Pancreas (tissue), 10 donors: ENCODE data around the gene TNFSF9. TPM values are rescaled to one million over a fixed set of nuclear protein-coding genes. Genes with fewer than 3 reads are reported as not detected.
A peak's percentile ranks its signal among the peaks of the same experiment; 100 is the strongest.

Experiments used
- ATAC-seq, 4 donors: fragments of 200-7000 bp; cut with Tn5 transposase; one replicate each; pipeline versions ENCODE4 v1.8.0 to v1.9.1; 2020; ENCODE audit warnings: mild to moderate bottlenecking in 4 of 4, moderate library complexity in 4 of 4
- DNase-seq, 6 donors: peaks; one replicate each; pipeline ENCODE4 v3.0.0-alpha.2; 2020
- FAIRE-seq: peaks from 2 replicates; lab custom pipeline; 2012; peaks lifted over from hg19 to GRCh38; lab: Jason Lieb, UNC
- H3K27ac ChIP-seq, 4 donors: fragments of 200-600 bp; sonication (generic); 1 replicate in 3 of 4; 2 replicates in 1 of 4; pipeline versions ENCODE4 v1.5.0 to v1.8.0; 2020
- H3K27me3 ChIP-seq, 4 donors: fragments of 200-600 bp; one replicate each; pipeline ENCODE4 v1.8.0; 2021
- H3K36me3 ChIP-seq, 3 donors: fragments of 200-600 bp; sonication (generic) in 1 of 3; one replicate each; pipeline versions ENCODE4 v1.5.0 to v1.8.0; 2020 to 2021
- H3K4me1 ChIP-seq, 3 donors: fragments of 200-600 bp; one replicate each; pipeline ENCODE4 v1.8.0; 2021
- H3K4me3 ChIP-seq, 4 donors: fragments of 200-600 bp; sonication (generic) in 2 of 4; one replicate each; pipeline versions ENCODE4 v1.5.0 to v1.8.0; 2020 to 2021
- H3K9me3 ChIP-seq, 4 donors: fragments of 200-600 bp; one replicate each; pipeline ENCODE4 v1.8.0; 2021
- CTCF ChIP-seq, 4 donors: fragments of 200-600 bp; sonication (generic) in 3 of 4; IDR thresholded peaks; one replicate each; pipeline versions ENCODE4 v1.5.0 to v1.8.0; 2021; ENCODE audit warnings: antibody characterized with exemption in 4 of 4
- WGBS, 2 donors: extraction: QIAGEN DNeasy Blood & Tissue Kit; methylation state at CpG; one replicate each; pipeline ENCODE4 v1.1.7; 2013; 5-methylcytosine and 5-hydroxymethylcytosine counted together
- intact Hi-C, 3 donors: fragments of 100-400 bp; cut with DNase I; formaldehyde crosslinking; loops; one replicate each; pipeline versions ENCODE4 v1.11.1 to v1.14.2; 2022
- polyA plus RNA-seq, 2 donors: library from polyadenylated mRNA; stranded (reverse); fragments of 200-250 nt; gene quantifications; one replicate each; pipeline ENCODE4 v1.2.3, GENCODE V29; 2013
- total RNA-seq, 6 donors: library from RNA; stranded (reverse); fragmentation: NEBNext Ultra II Directional in 4 of 6; extraction: Animal tissue kit (Norgen Biotek cat#: 25700) in 4 of 6; gene quantifications; one replicate each; pipeline versions ENCODE4 v1.2.1 to v1.2.4, GENCODE V29; 2021 to 2023
- donor health status: healthy with polysubstance abuse.
- donor health status: DM: no; HTN: no; CAD: no; lungs with moderate emphysema.
- donor health status: DM: no; HTN: no; CAD: no.
- donor health status: control.
- donor health status: control.
- donor health status: Bipolar disorder and iron deficiency.
- donor health status: DM: yes; HTN: yes; CAD: no.
- donor health status: DM: no; HTN: no; CAD: no.
- donor health status: DM: no; HTN: no; CAD: no.
- donor health status: DM: yes; HTN: yes; CAD: no.

TNFSF9 gene
- total and polyA plus RNA-seq, 8 donors, result 0.12 to 1.1 (median 0.20) TPM; not detected in 4

- H3K4me1 ChIP-seq, result peaks cover 0 to 5% (median 0%) of the 10 kb centered on the region in 3 donors
- FAIRE-seq (no peak), DNase-seq (no peak), ATAC-seq (peak in 2 of 4 donors; percentile 22 to 34)
- H3K9me3 ChIP-seq, result no peaks in the 10 kb centered on the region
- H3K27ac ChIP-seq, result no peak overlapping the region
- intact Hi-C loops, result no loop called here
- H3K4me3 ChIP-seq, result no peak overlapping the region
- no peak for TF ChIP-seq CTCF (IDR thresholded peaks at IDR 0.05)
- no peaks in the 10 kb centered on the region for H3K36me3 ChIP-seq
- no peaks in the 10 kb centered on the region for H3K27me3 ChIP-seq
- 53 to 54% methylated on average over 9 of the region's 9 CpGs for WGBS, 2 donors
These were observed 2.2 kb upstream of the TNFSF9 start for GRCh38 chr19:6528544-6529121.

- 42 to 47% methylated on average over 2 of the region's 2 CpGs for WGBS, 2 donors
- H3K4me1 ChIP-seq, result peaks cover 0 to 5% (median 0%) of the 10 kb centered on the region in 3 donors
- no peaks in the 10 kb centered on the region for H3K27me3 ChIP-seq
- intact Hi-C loops, result no loop called here
- H3K9me3 ChIP-seq, result no peaks in the 10 kb centered on the region
- H3K27ac ChIP-seq, result no peak overlapping the region
- H3K4me3 ChIP-seq, result no peak overlapping the region
- no peak for FAIRE-seq
- no peaks in the 10 kb centered on the region for H3K36me3 ChIP-seq
- ATAC-seq, result no peak
- no peak for DNase-seq
- no peak for TF ChIP-seq CTCF (IDR thresholded peaks at IDR 0.05)
These were observed 1.5 kb upstream of the TNFSF9 start for GRCh38 chr19:6529351-6529750.

GRCh38 chr19:6529937-6530385 is 865 bp upstream of the TNFSF9 start:
- no peak for DNase-seq
- FAIRE-seq, result no peak
- Histone ChIP-seq H3K9me3 (no peaks in the 10 kb centered on the region), H3K4me1 (peaks cover 0 to 5% (median 0%) of the 10 kb centered on the region in 3 donors), H3K36me3 (no peaks in the 10 kb centered on the region), H3K27ac (no peak overlapping the region), H3K27me3 (no peaks in the 10 kb centered on the region), H3K4me3 (peak overlapping the region in 2 of 4 donors; percentile 26 to 60)
- TF ChIP-seq CTCF (IDR thresholded peaks at IDR 0.05), result no peak
- no peak for ATAC-seq
- intact Hi-C loops, result no loop called here
- 53 to 73% methylated on average over 2 of the region's 2 CpGs for WGBS, 2 donors

GRCh38 chr19:6531163-6531955 is 533 bp downstream of the TNFSF9 start:
- no peaks in the 10 kb centered on the region for H3K9me3 ChIP-seq
- FAIRE-seq (no peak), ATAC-seq (no peak), DNase-seq (peak in 1 of 6 donors; percentile 60)
- H3K4me1 ChIP-seq, result peaks cover 0 to 5% (median 0%) of the 10 kb centered on the region in 3 donors
- no peaks in the 10 kb centered on the region for H3K27me3 ChIP-seq
- H3K4me3 ChIP-seq, result peak overlapping the region; percentile 26 to 60 (median 51)
- H3K36me3 ChIP-seq, result no peaks in the 10 kb centered on the region
- H3K27ac ChIP-seq, result no peak overlapping the region
- WGBS, 2 donors, result 7 to 13% methylated on average over 45 to 57 of the region's 57 CpGs
- TF ChIP-seq CTCF (IDR thresholded peaks at IDR 0.05), result no peak
- intact Hi-C loops, result no loop called here

- no peak overlapping the region for H3K27ac ChIP-seq
- no peak for TF ChIP-seq CTCF (IDR thresholded peaks at IDR 0.05)
These were observed 1.1 kb downstream of the TNFSF9 start for GRCh38 chr19:6531956-6532243.

More at GRCh38 chr19:6531956-6532243, 1.1 kb downstream of the TNFSF9 start:
- 32 to 54% methylated on average over 5 of the region's 5 CpGs for WGBS, 2 donors
- Histone ChIP-seq H3K36me3 (no peaks in the 10 kb centered on the region), H3K4me3 (no peak overlapping the region), H3K9me3 (no peaks in the 10 kb centered on the region), H3K4me1 (peaks cover 0 to 5% (median 0%) of the 10 kb centered on the region in 3 donors), H3K27me3 (no peaks in the 10 kb centered on the region)
- ATAC-seq (no peak), DNase-seq (no peak), FAIRE-seq (no peak)
- intact Hi-C loops, result no loop called here
